A673 (cell line): ENCODE data around the gene C4A.

Source experiments
- CTCF ChIP-seq: fragments of 300-800, 200-600 bp; sonication (generic); conservative IDR thresholded peaks from 2 replicates; pipeline ENCODE4 v1.5.1; 2017; ENCODE audit warnings: low read depth, mild to moderate bottlenecking, antibody characterized with exemption, low read length, moderate library complexity, mixed read lengths
- EZH2 ChIP-seq: fragments of 200-600 bp; sonication (generic); IDR thresholded peaks from 2 replicates; pipeline ENCODE4 v1.6.1; 2017; ENCODE audit warnings: borderline replicate concordance, low read depth, mild to moderate bottlenecking, mixed read lengths, antibody characterized with exemption, low read length; ENCODE audit not compliant: poor library complexity, severe bottlenecking

GRCh38 chr6:31971279-31971992 lies 10.4 kb upstream of the C4A start:
- TF ChIP-seq CTCF: no peak
- TF ChIP-seq EZH2: no peak
